ENCODE results near the gene KIFBP. TPM values are rescaled to one million over a fixed set of nuclear protein-coding genes. Genes with fewer than 3 reads are reported as not detected.
"Not testable (repeated sequence)": the region's sequence is repeated elsewhere in the genome, so short reads cannot be mapped to it uniquely, and the experiment has no call there.

KIFBP gene
- total RNA-seq, 1 experiment from 2014 or later, result 44.7 TPM

GRCh38 chr10:68938884-68939283 lies 49.7 kb upstream of the KIFBP start:
- Histone ChIP-seq H3K4ac (ENCODE audit: low read depth, low read length) (no peak overlapping the region), H3K14ac (ENCODE audit: insufficient read depth, low read length) (no peak overlapping the region), H3K23me2 (ENCODE audit: insufficient read length, low read depth, low read length, poor library complexity, severe bottlenecking) (no peaks in the 10 kb centered on the region), H2BK15ac (ENCODE audit: low read depth, low read length) (no peak overlapping the region), H3K9me3 (ENCODE audit: control insufficient read depth, low read depth, low read length) (no peaks in the 10 kb centered on the region), H3K56ac (ENCODE audit: insufficient read length, low read depth, low read length) (no peak overlapping the region), H2AK5ac (ENCODE audit: insufficient read length, low read length) (no peak overlapping the region), H4K91ac (ENCODE audit: insufficient read length, low read depth, low read length) (no peak overlapping the region), H2BK120ac (ENCODE audit: low read depth, low read length, poor library complexity, severe bottlenecking) (no peak overlapping the region), H3K18ac (ENCODE audit: insufficient read length, low read depth, low read length) (no peak overlapping the region), H2BK12ac (ENCODE audit: insufficient read length, low read depth, low read length) (no peak overlapping the region), H3K4me2 (ENCODE audit: insufficient read depth, insufficient read length, low read length) (no peak overlapping the region), H3K79me2 (ENCODE audit: insufficient read depth, low read length) (no peaks in the 10 kb centered on the region), H3T11ph (ENCODE audit: low read length) (no peak overlapping the region), H3K27me3 (ENCODE audit: insufficient read depth, low read length) (no peaks in the 10 kb centered on the region), H4K8ac (replicated peaks; ENCODE audit: insufficient read length, low read depth, low read length) (no peak overlapping the region), H4K20me1 (ENCODE audit: control insufficient read depth, insufficient read depth, insufficient read length) (no peaks in the 10 kb centered on the region), H2BK20ac (ENCODE audit: low read depth, low read length, poor library complexity, severe bottlenecking) (no peak overlapping the region), H4K5ac (ENCODE audit: insufficient read length, low read depth, low read length) (no peak overlapping the region), H3K79me1 (ENCODE audit: insufficient read depth, low read depth, low read length, poor library complexity, severe bottlenecking) (no peaks in the 10 kb centered on the region), H2BK5ac (ENCODE audit: insufficient read length, low read length) (no peak overlapping the region), H2AFZ (ENCODE audit: low read length) (no peak overlapping the region), H3K4me1 (ENCODE audit: insufficient read depth, low read length) (no peaks in the 10 kb centered on the region), H3K23ac (ENCODE audit: insufficient read length, low read depth, low read length) (no peak overlapping the region), H3K9ac (ENCODE audit: extremely low read depth, insufficient read length, low read length) (no peak overlapping the region), H3K27ac (ENCODE audit: insufficient read length, low read depth, low read length) (no peak overlapping the region)
- H3K4me3 Mint-ChIP-seq, result no peak overlapping the region
- no CpG with 5 or more reads among the region's 2 CpGs for WGBS (ENCODE audit: extremely low coverage, insufficient read length, low lambda C conversion rate)
- no peaks in the 10 kb centered on the region for H3K27me3 Mint-ChIP-seq (ENCODE audit: low read depth)
- DNase-seq, result no peak
- TF ChIP-seq, protein P1, sequence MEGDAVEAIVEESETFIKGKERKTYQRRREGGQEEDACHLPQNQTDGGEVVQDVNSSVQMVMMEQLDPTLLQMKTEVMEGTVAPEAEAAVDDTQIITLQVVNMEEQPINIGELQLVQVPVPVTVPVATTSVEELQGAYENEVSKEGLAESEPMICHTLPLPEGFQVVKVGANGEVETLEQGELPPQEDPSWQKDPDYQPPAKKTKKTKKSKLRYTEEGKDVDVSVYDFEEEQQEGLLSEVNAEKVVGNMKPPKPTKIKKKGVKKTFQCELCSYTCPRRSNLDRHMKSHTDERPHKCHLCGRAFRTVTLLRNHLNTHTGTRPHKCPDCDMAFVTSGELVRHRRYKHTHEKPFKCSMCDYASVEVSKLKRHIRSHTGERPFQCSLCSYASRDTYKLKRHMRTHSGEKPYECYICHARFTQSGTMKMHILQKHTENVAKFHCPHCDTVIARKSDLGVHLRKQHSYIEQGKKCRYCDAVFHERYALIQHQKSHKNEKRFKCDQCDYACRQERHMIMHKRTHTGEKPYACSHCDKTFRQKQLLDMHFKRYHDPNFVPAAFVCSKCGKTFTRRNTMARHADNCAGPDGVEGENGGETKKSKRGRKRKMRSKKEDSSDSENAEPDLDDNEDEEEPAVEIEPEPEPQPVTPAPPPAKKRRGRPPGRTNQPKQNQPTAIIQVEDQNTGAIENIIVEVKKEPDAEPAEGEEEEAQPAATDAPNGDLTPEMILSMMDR (conservative IDR thresholded peaks at IDR 0.05), result no peak
- H3K36me3 Mint-ChIP-seq (ENCODE audit: insufficient read depth in 1 of 3, low read depth in 3 of 3), result peaks cover 9 to 53% (median 49%) of the 10 kb centered on the region in 3 experiments; a peak in 6 of 7 replicates
- H3K27ac Mint-ChIP-seq, result no peak overlapping the region
- no peaks in the 10 kb centered on the region for H3K9me3 Mint-ChIP-seq
- H3K4me1 Mint-ChIP-seq, result no peaks in the 10 kb centered on the region

- H2AFZ ChIP-seq (ENCODE audit: low read length); H3K27ac Mint-ChIP-seq; H3T11ph ChIP-seq (ENCODE audit: low read length); H3K18ac ChIP-seq (ENCODE audit: insufficient read length, low read depth, low read length); H4K91ac ChIP-seq (ENCODE audit: insufficient read length, low read depth, low read length); H2BK5ac ChIP-seq (ENCODE audit: insufficient read length, low read length); H2BK20ac ChIP-seq (ENCODE audit: low read depth, low read length, poor library complexity, severe bottlenecking); H3K4me2 ChIP-seq (ENCODE audit: insufficient read depth, insufficient read length, low read length); H3K4me3 Mint-ChIP-seq; H4K5ac ChIP-seq (ENCODE audit: insufficient read length, low read depth, low read length); DNase-seq; H2BK120ac ChIP-seq (ENCODE audit: low read depth, low read length, poor library complexity, severe bottlenecking); H3K9me3 ChIP-seq (ENCODE audit: control insufficient read depth, low read depth, low read length); H3K4ac ChIP-seq (ENCODE audit: low read depth, low read length); H3K79me1 ChIP-seq (ENCODE audit: insufficient read depth, low read depth, low read length, poor library complexity, severe bottlenecking); H3K23me2 ChIP-seq (ENCODE audit: insufficient read length, low read depth, low read length, poor library complexity, severe bottlenecking); H3K27me3 Mint-ChIP-seq (ENCODE audit: low read depth); H4K8ac ChIP-seq (replicated peaks; ENCODE audit: insufficient read length, low read depth, low read length); H3K14ac ChIP-seq (ENCODE audit: insufficient read depth, low read length); H3K4me1 Mint-ChIP-seq; H3K9me3 Mint-ChIP-seq; H3K23ac ChIP-seq (ENCODE audit: insufficient read length, low read depth, low read length); H2BK15ac ChIP-seq (ENCODE audit: low read depth, low read length); H3K56ac ChIP-seq (ENCODE audit: insufficient read length, low read depth, low read length); H3K4me1 ChIP-seq (ENCODE audit: insufficient read depth, low read length); H2AK5ac ChIP-seq (ENCODE audit: insufficient read length, low read length); H3K9ac ChIP-seq (ENCODE audit: extremely low read depth, insufficient read length, low read length); H3K27ac ChIP-seq (ENCODE audit: insufficient read length, low read depth, low read length); H3K79me2 ChIP-seq (ENCODE audit: insufficient read depth, low read length); H4K20me1 ChIP-seq (ENCODE audit: control insufficient read depth, insufficient read depth, insufficient read length); H2BK12ac ChIP-seq (ENCODE audit: insufficient read length, low read depth, low read length); H3K27me3 ChIP-seq (ENCODE audit: insufficient read depth, low read length): not testable (repeated sequence)
- peaks cover 4 to 45% (median 42%) of the 10 kb centered on the region in 3 experiments; a peak in 6 of 7 replicates for H3K36me3 Mint-ChIP-seq (ENCODE audit: insufficient read depth in 1 of 3, low read depth in 3 of 3)
Observed at GRCh38 chr10:68940917-68941316, 47.7 kb upstream of the KIFBP start.
